ENCODE results near the gene CEP44.

DNA sequence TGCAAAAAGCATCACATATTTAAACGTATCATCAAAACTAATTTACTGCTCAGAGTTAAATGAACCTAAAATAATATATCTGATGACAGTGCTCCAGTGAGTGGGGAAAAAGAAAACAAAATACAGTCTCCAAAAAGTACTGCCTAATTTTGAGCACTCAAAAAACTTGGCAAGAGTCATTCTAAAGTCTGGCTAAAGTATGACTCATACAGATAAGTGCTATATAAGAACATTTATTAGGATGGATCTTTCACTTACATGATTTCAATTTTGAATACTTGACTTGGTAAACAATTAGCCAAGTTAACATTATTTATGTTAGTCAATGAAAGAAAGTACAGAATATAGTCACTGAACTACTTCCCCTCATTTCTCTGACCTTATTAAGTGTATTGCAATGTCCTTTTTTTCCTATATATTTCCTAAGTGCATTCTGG, 27.4 kb upstream of the CEP44 start:
- TF ChIP-seq, protein P1, sequence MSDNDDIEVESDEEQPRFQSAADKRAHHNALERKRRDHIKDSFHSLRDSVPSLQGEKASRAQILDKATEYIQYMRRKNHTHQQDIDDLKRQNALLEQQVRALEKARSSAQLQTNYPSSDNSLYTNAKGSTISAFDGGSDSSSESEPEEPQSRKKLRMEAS (IDR thresholded peaks at IDR 0.05): no peak
- TF ChIP-seq YY1 (IDR thresholded peaks at IDR 0.05; ENCODE audit: low read depth): no peak
- no peak for TF ChIP-seq CREB1 (IDR thresholded peaks at IDR 0.05; ENCODE audit: low read depth)
- TF ChIP-seq TAF1 (IDR thresholded peaks at IDR 0.05; ENCODE audit: low read depth): no peak
- no peak for TF ChIP-seq EP300 (IDR thresholded peaks at IDR 0.05; ENCODE audit: borderline replicate concordance)
- no peak for TF ChIP-seq FOXM1 (IDR thresholded peaks at IDR 0.05; ENCODE audit: borderline replicate concordance, low read depth)

Measured in Ishikawa (cell line).